ENCODE measurements around the gene SHISA6. TPM values are rescaled to one million over a fixed set of nuclear protein-coding genes. Genes with fewer than 3 reads are reported as not detected.

Gene SHISA6
- total RNA-seq, 1 donor from 2014 or later, result 2.1 TPM

DNA sequence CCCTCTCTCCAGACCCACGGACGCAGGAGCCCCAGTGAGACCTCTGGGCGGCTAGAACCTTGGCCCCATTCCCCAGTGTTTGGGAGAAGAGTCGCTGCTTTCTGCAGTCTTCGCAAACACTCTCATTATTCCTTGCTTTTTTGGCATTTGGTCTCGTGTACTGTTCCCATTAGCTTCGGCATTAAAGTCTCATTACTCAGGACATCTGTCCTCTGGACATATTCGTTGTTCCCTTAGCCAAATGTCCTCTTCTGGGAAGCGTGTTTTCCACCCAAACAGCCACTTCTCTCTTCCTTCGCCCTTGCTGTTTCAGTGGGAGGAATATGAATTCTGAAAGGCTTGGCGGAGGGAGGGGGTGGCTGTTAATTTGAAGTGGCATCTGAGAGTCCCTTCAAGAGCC, 11.1 kb downstream of the SHISA6 start:
- no peaks in the 10 kb centered on the region for H3K36me3 ChIP-seq (ENCODE audit: control insufficient read depth in 3 of 3, insufficient read depth in 3 of 3, low read length in 3 of 3)
- no peak overlapping the region for H3K27ac ChIP-seq (ENCODE audit: low read depth, low read length)
- H3K9ac ChIP-seq (ENCODE audit: low read depth in 1 of 3, low read length in 3 of 3), result no peak overlapping the region
- H3K4me3 ChIP-seq (ENCODE audit: low read length in 3 of 3), result no peak overlapping the region
- no peaks in the 10 kb centered on the region for H3K9me3 ChIP-seq (ENCODE audit: control insufficient read depth in 3 of 3, low read length in 3 of 3)
- H3K4me1 ChIP-seq (ENCODE audit: control insufficient read depth in 3 of 3, insufficient read depth in 3 of 3, low read length in 3 of 3), result no peaks in the 10 kb centered on the region
- no peaks in the 10 kb centered on the region for H3K27me3 ChIP-seq (ENCODE audit: control insufficient read depth in 3 of 3, insufficient read depth in 3 of 3, low read length in 3 of 3)

DNA sequence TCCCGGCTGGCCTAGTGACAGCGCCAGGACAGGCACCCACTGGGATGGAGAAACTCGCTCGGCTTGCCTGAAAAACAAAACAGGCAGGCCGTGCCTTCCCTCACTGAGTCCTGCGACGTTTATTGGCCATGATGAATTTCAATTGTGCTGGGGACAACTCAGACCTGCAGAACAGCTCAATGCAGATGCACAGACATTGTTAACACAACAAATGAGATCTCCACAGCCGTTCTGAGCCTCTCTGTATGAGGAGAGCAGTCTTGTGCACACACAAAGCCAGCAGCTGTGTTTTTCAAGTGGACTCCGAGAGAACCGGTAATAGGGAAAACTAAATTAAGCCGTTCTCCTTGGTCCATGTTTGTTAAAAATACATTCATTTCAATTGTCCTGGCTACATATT, 15.9 kb downstream of the SHISA6 start:
- H3K27ac ChIP-seq (ENCODE audit: low read depth, low read length), result no peak overlapping the region
- H3K4me1 ChIP-seq (ENCODE audit: control insufficient read depth in 3 of 3, insufficient read depth in 3 of 3, low read length in 3 of 3), result no peaks in the 10 kb centered on the region
- no peak overlapping the region for H3K9ac ChIP-seq (ENCODE audit: low read depth in 1 of 3, low read length in 3 of 3)
- H3K4me3 ChIP-seq (ENCODE audit: low read length in 3 of 3), result no peak overlapping the region
- H3K9me3 ChIP-seq (ENCODE audit: control insufficient read depth in 3 of 3, low read length in 3 of 3), result no peaks in the 10 kb centered on the region
- H3K27me3 ChIP-seq (ENCODE audit: control insufficient read depth in 3 of 3, insufficient read depth in 3 of 3, low read length in 3 of 3), result no peaks in the 10 kb centered on the region
- no peaks in the 10 kb centered on the region for H3K36me3 ChIP-seq (ENCODE audit: control insufficient read depth in 3 of 3, insufficient read depth in 3 of 3, low read length in 3 of 3)

DNA sequence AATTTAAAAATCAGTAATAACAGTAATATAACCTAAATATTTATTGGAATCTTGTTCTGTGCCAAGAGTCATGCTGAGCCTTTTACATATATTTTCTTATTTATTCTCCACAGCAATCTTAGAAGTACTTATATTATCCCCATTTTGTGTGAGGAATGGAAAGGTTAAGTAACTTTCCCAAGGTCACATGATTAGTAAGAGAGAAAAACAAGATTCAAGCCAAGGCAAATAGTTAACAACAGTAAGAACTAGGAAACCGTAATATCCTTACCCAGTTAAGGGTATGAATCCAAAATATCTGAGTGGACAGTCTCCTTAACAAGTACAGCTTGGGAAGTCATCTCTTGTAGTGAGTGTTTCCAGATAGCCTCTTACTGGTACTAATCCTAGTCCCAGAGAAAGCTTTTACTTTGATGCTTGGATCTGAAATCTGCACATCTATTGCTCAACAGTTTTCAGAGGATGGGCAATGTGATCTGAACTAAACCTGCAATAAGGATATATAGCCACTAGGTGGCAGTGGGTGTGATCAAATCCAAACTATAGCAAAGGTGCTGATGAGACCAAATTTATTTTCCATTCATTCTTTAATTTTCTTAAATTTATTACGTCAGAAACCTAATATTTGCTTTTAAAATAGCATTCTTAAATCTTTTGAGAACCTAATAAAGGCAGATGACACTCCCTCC, 23.3 kb downstream of the SHISA6 start:
- Histone ChIP-seq H3K4me1 (ENCODE audit: control insufficient read depth in 3 of 3, insufficient read depth in 3 of 3, low read length in 3 of 3) (no peaks in the 10 kb centered on the region), H3K36me3 (ENCODE audit: control insufficient read depth in 3 of 3, insufficient read depth in 3 of 3, low read length in 3 of 3) (no peaks in the 10 kb centered on the region), H3K27ac (ENCODE audit: low read depth, low read length) (no peak overlapping the region), H3K4me3 (ENCODE audit: low read length in 3 of 3) (no peak overlapping the region), H3K9me3 (ENCODE audit: control insufficient read depth in 3 of 3, low read length in 3 of 3) (peaks cover 3 to 8% (median 4%) of the 10 kb centered on the region in 3 donors), H3K9ac (ENCODE audit: low read depth in 1 of 3, low read length in 3 of 3) (no peak overlapping the region), H3K27me3 (ENCODE audit: control insufficient read depth in 3 of 3, insufficient read depth in 3 of 3, low read length in 3 of 3) (no peaks in the 10 kb centered on the region)

DNA sequence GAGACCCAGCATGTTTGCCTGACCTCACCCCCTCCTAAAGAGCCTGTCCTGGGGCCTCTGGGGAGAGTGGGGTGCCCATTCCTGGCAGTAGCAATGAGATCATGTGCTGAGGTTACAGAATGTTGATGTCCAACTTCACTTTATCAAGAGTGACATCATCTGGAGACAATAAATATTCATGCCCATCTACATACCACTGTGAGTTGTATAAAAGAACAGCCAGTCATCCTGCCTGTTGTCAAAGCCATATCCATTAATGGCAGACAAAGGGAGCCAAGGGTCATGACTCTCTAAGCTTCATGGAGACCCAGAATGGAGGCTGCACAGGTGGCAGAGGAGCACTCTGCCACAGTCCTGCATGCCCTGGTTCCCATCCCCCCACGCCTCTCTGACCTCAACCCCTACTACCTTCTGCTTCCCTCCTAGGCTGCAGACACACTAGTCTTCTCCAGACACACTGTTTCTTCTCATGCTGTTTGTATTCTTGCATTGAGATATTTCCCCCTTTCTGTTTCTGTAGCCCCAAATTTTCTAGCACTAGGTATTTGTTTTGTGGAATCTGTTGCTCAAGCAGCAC, 27.1 kb downstream of the SHISA6 start:
- no peak overlapping the region for H3K27ac ChIP-seq (ENCODE audit: low read depth, low read length)
- no peaks in the 10 kb centered on the region for H3K4me1 ChIP-seq (ENCODE audit: control insufficient read depth in 3 of 3, insufficient read depth in 3 of 3, low read length in 3 of 3)
- H3K27me3 ChIP-seq (ENCODE audit: control insufficient read depth in 3 of 3, insufficient read depth in 3 of 3, low read length in 3 of 3), result no peaks in the 10 kb centered on the region
- H3K4me3 ChIP-seq (ENCODE audit: low read length in 3 of 3), result no peak overlapping the region
- H3K9me3 ChIP-seq (ENCODE audit: control insufficient read depth in 3 of 3, low read length in 3 of 3), result peaks cover 3 to 8% (median 4%) of the 10 kb centered on the region in 3 donors
- no peaks in the 10 kb centered on the region for H3K36me3 ChIP-seq (ENCODE audit: control insufficient read depth in 3 of 3, insufficient read depth in 3 of 3, low read length in 3 of 3)
- no peak overlapping the region for H3K9ac ChIP-seq (ENCODE audit: low read depth in 1 of 3, low read length in 3 of 3)

DNA sequence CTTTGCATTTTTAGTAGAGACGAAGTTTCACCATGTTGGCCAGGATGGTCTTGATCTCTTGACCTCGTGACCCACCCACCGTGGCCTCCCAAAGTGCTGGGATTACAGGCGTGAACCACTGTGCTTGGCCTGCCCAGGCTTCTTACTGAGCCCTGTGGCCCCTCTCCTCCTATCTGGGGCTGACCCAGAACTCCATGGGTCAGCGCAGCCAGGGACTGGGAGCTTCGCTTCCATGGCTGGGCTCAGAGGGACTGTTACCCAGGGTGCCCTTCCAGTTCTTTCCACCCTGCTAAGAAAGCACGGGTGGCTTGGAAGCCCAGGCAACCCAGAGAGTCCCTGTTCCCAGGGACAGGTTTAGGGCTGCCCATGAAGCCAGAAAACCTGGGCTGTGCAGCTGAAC, 28.2 kb downstream of the SHISA6 start:
- Histone ChIP-seq H3K4me1 (ENCODE audit: control insufficient read depth in 3 of 3, insufficient read depth in 3 of 3, low read length in 3 of 3) (no peaks in the 10 kb centered on the region), H3K9ac (ENCODE audit: low read depth in 1 of 3, low read length in 3 of 3) (no peak overlapping the region)

DNA sequence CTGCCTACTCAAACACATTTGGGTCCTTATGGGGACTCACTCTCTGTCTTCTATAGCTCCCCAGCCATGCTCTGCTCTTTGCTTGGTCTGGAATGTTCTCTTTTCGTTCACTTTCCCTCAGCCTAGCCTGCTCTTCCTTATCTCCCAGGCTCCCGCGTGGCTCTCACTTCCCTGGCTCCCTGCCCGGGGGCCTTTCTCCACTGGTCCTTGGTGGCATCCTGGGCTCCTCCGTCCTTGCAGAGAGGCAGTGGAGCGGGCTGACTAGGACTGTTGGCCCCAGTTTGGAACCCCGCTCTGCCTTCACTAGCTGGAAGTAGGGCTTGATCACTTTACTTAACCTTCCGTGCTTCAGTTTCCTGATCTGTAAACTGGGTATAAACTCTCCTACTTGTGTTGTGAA, 31.2 kb downstream of the SHISA6 start:
- Histone ChIP-seq H3K9me3 (ENCODE audit: control insufficient read depth in 3 of 3, low read length in 3 of 3) (no peaks in the 10 kb centered on the region), H3K9ac (ENCODE audit: low read depth in 1 of 3, low read length in 3 of 3) (no peak overlapping the region), H3K4me3 (ENCODE audit: low read length in 3 of 3) (no peak overlapping the region), H3K36me3 (ENCODE audit: control insufficient read depth in 3 of 3, insufficient read depth in 3 of 3, low read length in 3 of 3) (no peaks in the 10 kb centered on the region), H3K4me1 (ENCODE audit: control insufficient read depth in 3 of 3, insufficient read depth in 3 of 3, low read length in 3 of 3) (no peaks in the 10 kb centered on the region), H3K27ac (ENCODE audit: low read depth, low read length) (no peak overlapping the region), H3K27me3 (ENCODE audit: control insufficient read depth in 3 of 3, insufficient read depth in 3 of 3, low read length in 3 of 3) (no peaks in the 10 kb centered on the region)

More for the DNA sequence above, 28.2 kb downstream of the SHISA6 start:
- Histone ChIP-seq H3K4me3 (ENCODE audit: low read length in 3 of 3) (no peak overlapping the region), H3K36me3 (ENCODE audit: control insufficient read depth in 3 of 3, insufficient read depth in 3 of 3, low read length in 3 of 3) (no peaks in the 10 kb centered on the region), H3K9me3 (ENCODE audit: control insufficient read depth in 3 of 3, low read length in 3 of 3) (peaks cover 2 to 5% (median 3%) of the 10 kb centered on the region in 3 donors), H3K27me3 (ENCODE audit: control insufficient read depth in 3 of 3, insufficient read depth in 3 of 3, low read length in 3 of 3) (no peaks in the 10 kb centered on the region), H3K27ac (ENCODE audit: low read depth, low read length) (no peak overlapping the region)

DNA sequence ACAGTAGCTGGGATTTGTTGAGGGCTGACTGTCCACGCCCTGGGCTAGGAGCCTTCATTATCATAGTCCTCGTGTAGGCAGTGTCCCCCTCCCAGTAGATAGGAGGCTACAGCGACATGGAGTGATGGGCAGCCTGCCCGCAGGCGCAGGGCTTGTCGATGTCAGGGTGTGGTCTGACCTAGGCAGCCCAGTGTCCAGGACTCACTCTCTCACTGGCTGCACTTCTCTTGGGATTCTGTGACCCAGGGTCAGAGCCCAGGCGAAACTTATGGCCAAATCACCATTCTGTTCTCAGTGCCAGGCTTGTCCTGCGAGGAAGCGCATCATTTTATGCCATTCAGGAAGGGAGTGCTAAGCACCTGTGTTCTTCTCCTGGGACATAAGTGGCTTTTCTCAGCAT, 32.6 kb downstream of the SHISA6 start:
- no peaks in the 10 kb centered on the region for H3K9me3 ChIP-seq (ENCODE audit: control insufficient read depth in 3 of 3, low read length in 3 of 3)
- H3K36me3 ChIP-seq (ENCODE audit: control insufficient read depth in 3 of 3, insufficient read depth in 3 of 3, low read length in 3 of 3), result no peaks in the 10 kb centered on the region
- no peak overlapping the region for H3K9ac ChIP-seq (ENCODE audit: low read depth in 1 of 3, low read length in 3 of 3)
- no peak overlapping the region for H3K27ac ChIP-seq (ENCODE audit: low read depth, low read length)
- H3K4me1 ChIP-seq (ENCODE audit: control insufficient read depth in 3 of 3, insufficient read depth in 3 of 3, low read length in 3 of 3), result no peaks in the 10 kb centered on the region
- H3K27me3 ChIP-seq (ENCODE audit: control insufficient read depth in 3 of 3, insufficient read depth in 3 of 3, low read length in 3 of 3), result no peaks in the 10 kb centered on the region
- H3K4me3 ChIP-seq (ENCODE audit: low read length in 3 of 3), result no peak overlapping the region

DNA sequence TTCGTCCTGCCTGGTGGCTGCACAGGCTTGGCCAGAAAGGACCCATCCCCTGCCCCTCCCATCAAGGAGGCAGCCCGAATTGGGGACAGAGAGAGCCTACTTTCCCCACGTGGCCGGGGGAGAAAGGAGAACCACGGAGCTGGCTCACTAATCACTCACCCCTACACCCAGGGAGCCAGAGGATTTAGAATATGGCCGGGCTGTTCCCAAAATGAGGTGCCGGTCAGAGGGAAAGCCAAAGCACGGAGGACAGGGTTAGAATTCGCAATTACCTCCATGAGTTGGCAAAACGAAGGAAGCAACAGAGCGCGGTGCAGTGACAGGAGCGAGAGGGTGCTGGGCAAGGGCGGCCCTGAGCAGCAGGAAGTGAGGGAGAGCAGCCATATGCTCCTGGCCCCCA, 33.1 kb downstream of the SHISA6 start:
- Histone ChIP-seq H3K4me1 (ENCODE audit: control insufficient read depth in 3 of 3, insufficient read depth in 3 of 3, low read length in 3 of 3) (no peaks in the 10 kb centered on the region), H3K4me3 (ENCODE audit: low read length in 3 of 3) (no peak overlapping the region), H3K27ac (ENCODE audit: low read depth, low read length) (no peak overlapping the region), H3K9me3 (ENCODE audit: control insufficient read depth in 3 of 3, low read length in 3 of 3) (no peaks in the 10 kb centered on the region), H3K27me3 (ENCODE audit: control insufficient read depth in 3 of 3, insufficient read depth in 3 of 3, low read length in 3 of 3) (no peaks in the 10 kb centered on the region), H3K36me3 (ENCODE audit: control insufficient read depth in 3 of 3, insufficient read depth in 3 of 3, low read length in 3 of 3) (no peaks in the 10 kb centered on the region), H3K9ac (ENCODE audit: low read depth in 1 of 3, low read length in 3 of 3) (no peak overlapping the region)

DNA sequence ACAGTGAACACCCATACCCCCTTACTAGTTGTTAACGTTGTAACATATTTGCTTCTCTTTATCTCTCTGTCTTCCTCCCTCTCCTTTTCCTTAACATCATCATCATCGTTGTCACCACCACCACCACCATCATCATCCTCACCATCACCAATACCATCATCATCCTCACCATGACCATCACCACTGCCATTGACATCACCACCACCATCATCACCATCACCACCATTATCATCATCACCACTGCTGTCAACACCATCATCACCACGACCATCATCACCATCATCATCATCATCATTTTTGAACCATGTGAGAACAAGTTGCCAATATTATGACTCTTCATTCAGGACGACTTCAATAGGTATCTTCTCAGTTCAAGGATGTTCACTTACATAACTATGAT, 35.5 kb downstream of the SHISA6 start:
- H3K9ac ChIP-seq (ENCODE audit: low read depth in 1 of 3, low read length in 3 of 3), result no peak overlapping the region
- H3K27me3 ChIP-seq (ENCODE audit: control insufficient read depth in 3 of 3, insufficient read depth in 3 of 3, low read length in 3 of 3), result no peaks in the 10 kb centered on the region
- H3K9me3 ChIP-seq (ENCODE audit: control insufficient read depth in 3 of 3, low read length in 3 of 3), result peaks cover 0 to 9% (median 0%) of the 10 kb centered on the region in 3 donors
- H3K36me3 ChIP-seq (ENCODE audit: control insufficient read depth in 3 of 3, insufficient read depth in 3 of 3, low read length in 3 of 3), result no peaks in the 10 kb centered on the region
- no peaks in the 10 kb centered on the region for H3K4me1 ChIP-seq (ENCODE audit: control insufficient read depth in 3 of 3, insufficient read depth in 3 of 3, low read length in 3 of 3)
- H3K4me3 ChIP-seq (ENCODE audit: low read length in 3 of 3), result no peak overlapping the region
- H3K27ac ChIP-seq (ENCODE audit: low read depth, low read length), result no peak overlapping the region

DNA sequence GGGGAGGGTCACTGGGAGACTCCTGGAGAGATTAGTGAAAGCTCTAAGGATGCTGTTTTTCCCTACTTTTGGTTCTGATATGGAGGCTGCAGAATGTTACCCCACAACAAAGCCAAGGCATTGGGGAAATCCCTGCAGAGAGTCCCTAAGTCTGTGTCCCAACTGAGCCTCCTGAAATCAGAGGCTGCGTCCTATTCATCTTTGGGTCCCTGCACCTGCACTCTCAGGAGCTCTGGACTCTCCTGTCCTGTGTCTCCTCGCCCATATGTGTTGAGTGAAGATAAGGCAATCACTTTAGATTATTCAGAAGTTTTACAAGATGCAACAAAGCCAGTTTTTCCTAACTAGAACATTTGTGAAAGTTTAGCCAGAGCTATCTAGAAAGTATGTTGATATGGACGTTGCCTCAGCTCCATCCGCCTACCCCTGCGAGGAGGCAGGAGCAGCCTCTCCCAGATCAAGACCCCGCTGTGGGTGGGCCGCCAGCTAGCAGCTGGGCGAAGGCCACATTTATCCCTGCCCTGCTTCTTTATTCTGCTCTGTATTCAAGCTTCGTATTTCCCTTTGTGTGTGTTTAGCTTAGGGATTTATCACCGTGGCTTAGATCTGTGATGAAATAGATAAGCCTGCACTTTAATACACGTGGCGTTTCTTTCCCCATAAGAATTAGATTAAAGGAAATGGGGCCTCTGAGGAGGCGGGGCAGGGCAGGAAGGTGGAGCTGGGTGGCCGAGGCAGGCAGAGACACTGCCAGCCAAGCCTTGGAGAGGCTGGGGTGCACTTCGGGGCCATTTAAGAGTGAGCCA, 37.4 kb downstream of the SHISA6 start:
- Histone ChIP-seq H3K9me3 (ENCODE audit: control insufficient read depth in 3 of 3, low read length in 3 of 3) (peaks cover 0 to 9% (median 0%) of the 10 kb centered on the region in 3 donors), H3K27me3 (ENCODE audit: control insufficient read depth in 3 of 3, insufficient read depth in 3 of 3, low read length in 3 of 3) (no peaks in the 10 kb centered on the region), H3K36me3 (ENCODE audit: control insufficient read depth in 3 of 3, insufficient read depth in 3 of 3, low read length in 3 of 3) (no peaks in the 10 kb centered on the region), H3K9ac (ENCODE audit: low read depth in 1 of 3, low read length in 3 of 3) (no peak overlapping the region), H3K4me3 (ENCODE audit: low read length in 3 of 3) (no peak overlapping the region), H3K4me1 (ENCODE audit: control insufficient read depth in 3 of 3, insufficient read depth in 3 of 3, low read length in 3 of 3) (no peaks in the 10 kb centered on the region), H3K27ac (ENCODE audit: low read depth, low read length) (no peak overlapping the region)

Measured in skeletal muscle tissue (tissue), 4 donors.